Lower lobe of right lung (tissue), 2 donors: Measurements from ENCODE around the gene LIPI. TPM values are rescaled to one million over a fixed set of nuclear protein-coding genes. Genes with fewer than 3 reads are reported as not detected.
"Not testable (repeated sequence)": the region's sequence is repeated elsewhere in the genome, so short reads cannot be mapped to it uniquely, and the experiment has no call there.

ENCODE experiments used
- ATAC-seq, 2 donors: fragments of 200-7000 bp; cut with Tn5 transposase; one replicate each; pipeline ENCODE4 v1.9.1; 2020 to 2022; ENCODE audit warnings: mild to moderate bottlenecking in 2 of 2, moderate library complexity in 2 of 2
- DNase-seq: peaks from one replicate; pipeline ENCODE4 v3.0.0-alpha.2; 2020
- H3K27ac ChIP-seq: fragments of 200-600 bp; one replicate; pipeline ENCODE4 v1.8.0; 2022
- H3K27me3 ChIP-seq: fragments of 200-600 bp; one replicate; pipeline ENCODE4 v1.8.0; 2022; ENCODE audit warnings: low read depth
- H3K36me3 ChIP-seq: fragments of 200-600 bp; one replicate; pipeline ENCODE4 v1.8.0; 2022; ENCODE audit warnings: mild to moderate bottlenecking
- H3K4me1 ChIP-seq: fragments of 200-600 bp; one replicate; pipeline ENCODE4 v1.8.0; 2022
- H3K4me3 ChIP-seq: fragments of 200-600 bp; one replicate; pipeline ENCODE4 v1.8.0; 2022; ENCODE audit warnings: mild to moderate bottlenecking
- H3K9me3 ChIP-seq: fragments of 200-600 bp; one replicate; pipeline ENCODE4 v1.8.0; 2022
- CTCF ChIP-seq: fragments of 200-600 bp; IDR thresholded peaks from one replicate; pipeline ENCODE4 v1.8.0; 2022; ENCODE audit warnings: antibody characterized with exemption, mild to moderate bottlenecking
- intact Hi-C: fragments of 100-400 bp; cut with DNase I; formaldehyde crosslinking; loops from one replicate; pipeline ENCODE4 v1.11.0; 2022
- total RNA-seq: library from RNA; stranded (reverse); fragmentation: NEBNext Ultra II Directional; extraction: Animal tissue kit (Norgen Biotek cat#: 25700); gene quantifications from one replicate; pipeline ENCODE4 v1.2.1, GENCODE V29; 2021
- donor health status: DM: no; HTN: yes; CAD: no; lungs with severe emphysema.

LIPI gene
- total RNA-seq, 1 donor from 2014 or later: not detected

GRCh38 chr21:14119038-14119437, 91.7 kb downstream of the LIPI start:
- H3K9me3 ChIP-seq: no peaks in the 10 kb centered on the region
- intact Hi-C loops: no loop called here
- H3K27ac ChIP-seq: no peak overlapping the region
- no peaks in the 10 kb centered on the region for H3K4me1 ChIP-seq
- ATAC-seq (no peak), DNase-seq (no peak)
- H3K36me3 ChIP-seq: no peaks in the 10 kb centered on the region
- H3K27me3 ChIP-seq: no peaks in the 10 kb centered on the region
- no peak overlapping the region for H3K4me3 ChIP-seq
- TF ChIP-seq CTCF: no peak

- H3K4me3 ChIP-seq: no peak overlapping the region
- H3K36me3 ChIP-seq: no peaks in the 10 kb centered on the region
- no peaks in the 10 kb centered on the region for H3K4me1 ChIP-seq
- H3K27me3 ChIP-seq: no peaks in the 10 kb centered on the region
- no peak for DNase-seq
- ATAC-seq: no peak
- no peak overlapping the region for H3K27ac ChIP-seq
- intact Hi-C loops: no loop called here
- H3K9me3 ChIP-seq: no peaks in the 10 kb centered on the region
- no peak for TF ChIP-seq CTCF
These were observed 94.7 kb downstream of the LIPI start for GRCh38 chr21:14116080-14116481.

GRCh38 chr21:14115646-14116045, 95.1 kb downstream of the LIPI start:
- Histone ChIP-seq H3K9me3 (no peaks in the 10 kb centered on the region), H3K4me3 (no peak overlapping the region), H3K4me1 (no peaks in the 10 kb centered on the region), H3K27ac (no peak overlapping the region), H3K36me3 (no peaks in the 10 kb centered on the region), H3K27me3 (no peaks in the 10 kb centered on the region)
- ATAC-seq: no peak
- intact Hi-C loops: no loop called here
- no peak for TF ChIP-seq CTCF
- no peak for DNase-seq

DNA sequence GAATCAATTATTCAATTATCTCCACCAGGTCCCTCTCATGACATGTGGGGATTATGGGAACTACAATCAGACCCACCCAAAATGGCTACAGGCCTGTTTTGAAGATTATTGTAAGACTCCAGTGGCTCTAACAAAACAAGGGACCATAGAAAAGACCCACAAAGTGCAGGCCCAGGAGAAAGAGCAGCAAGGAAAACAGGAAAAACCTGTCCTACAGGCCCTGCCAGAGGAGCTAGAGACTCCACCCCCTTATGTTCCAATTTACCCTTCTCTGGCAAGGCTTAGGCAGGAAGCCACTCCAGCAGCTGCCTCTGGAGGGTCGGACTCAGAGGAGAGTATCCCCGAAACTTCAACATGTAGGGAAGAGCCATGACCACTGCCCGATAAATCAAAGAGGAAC, 96.5 kb downstream of the LIPI start:
- no peaks in the 10 kb centered on the region for H3K9me3 ChIP-seq
- no peak for TF ChIP-seq CTCF
- no peak overlapping the region for H3K4me3 ChIP-seq
- no peak for DNase-seq
- ATAC-seq: peak in 1 of 2 donors; percentile 39
- intact Hi-C loops: no loop called here
- no peak overlapping the region for H3K27ac ChIP-seq
- no peaks in the 10 kb centered on the region for H3K27me3 ChIP-seq
- H3K4me1 ChIP-seq: no peaks in the 10 kb centered on the region
- H3K36me3 ChIP-seq: no peaks in the 10 kb centered on the region

- DNase-seq, H3K27me3 ChIP-seq, H3K4me1 ChIP-seq, H3K27ac ChIP-seq, H3K9me3 ChIP-seq, H3K36me3 ChIP-seq, H3K4me3 ChIP-seq, ATAC-seq, intact Hi-C loops: not testable (repeated sequence)
These were observed 106.2 kb downstream of the LIPI start for GRCh38 chr21:14104564-14104963.

DNA sequence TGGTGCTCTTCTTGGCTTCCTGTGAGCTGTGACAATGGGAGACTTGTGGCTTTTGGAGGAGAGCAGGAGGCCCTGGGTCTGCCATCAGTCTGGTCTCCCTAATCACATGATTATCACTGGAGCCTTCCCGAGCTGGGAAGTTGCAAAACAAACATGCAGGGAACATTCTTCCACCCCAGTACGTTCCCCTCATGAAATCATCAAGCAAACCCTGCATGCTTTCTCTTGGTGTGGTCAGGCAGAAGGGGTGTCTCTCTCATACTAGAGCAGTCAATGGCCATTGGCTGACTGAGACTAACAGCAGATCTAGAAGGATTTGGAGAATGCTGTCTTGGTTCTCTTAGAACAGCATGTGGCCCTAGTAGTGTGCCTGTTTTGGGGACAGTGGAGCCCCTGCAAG, 111.2 kb downstream of the LIPI start:
- ATAC-seq (no peak), DNase-seq (no peak)
- Histone ChIP-seq H3K27me3 (no peaks in the 10 kb centered on the region), H3K9me3 (no peaks in the 10 kb centered on the region), H3K36me3 (no peaks in the 10 kb centered on the region), H3K4me1 (no peaks in the 10 kb centered on the region), H3K4me3 (no peak overlapping the region), H3K27ac (no peak overlapping the region)
- TF ChIP-seq CTCF: no peak
- intact Hi-C loops: no loop called here
